ENCODE results near the gene BCAS1.
A peak's percentile ranks its signal among the peaks of the same experiment; 100 is the strongest.

BCAS1 gene

GRCh38 chr20:53940360-53940702, 130.1 kb downstream of the BCAS1 start:
- no peaks in the 10 kb centered on the region for H3K27me3 ChIP-seq (replicated peaks; ENCODE audit: control insufficient read depth, insufficient read depth, low read length)
- H3K36me3 ChIP-seq (ENCODE audit: control insufficient read depth, insufficient read depth, low read length) = no peaks in the 10 kb centered on the region; the same call in 1 of the 2 replicates
- no peak for TF ChIP-seq CTCF (IDR thresholded peaks at IDR 0.05; ENCODE audit: insufficient read depth, low read length, poor library complexity, severe bottlenecking)
- H3K4me3 ChIP-seq (replicated peaks; ENCODE audit: low read depth, low read length) = peak overlapping the region; percentile 47
- DNase-seq (ENCODE audit: extremely low read depth, insufficient read length) = no peak

GRCh38 chr20:53939572-53940359, 130.6 kb downstream of the BCAS1 start:
- Histone ChIP-seq H3K36me3 (ENCODE audit: control insufficient read depth, insufficient read depth, low read length) (no peaks in the 10 kb centered on the region; the same call in 1 of the 2 replicates), H3K4me3 (replicated peaks; ENCODE audit: low read depth, low read length) (peak overlapping the region; percentile 47), H3K27me3 (replicated peaks; ENCODE audit: control insufficient read depth, insufficient read depth, low read length) (no peaks in the 10 kb centered on the region)
- TF ChIP-seq CTCF (IDR thresholded peaks at IDR 0.05; ENCODE audit: insufficient read depth, low read length, poor library complexity, severe bottlenecking) = peak; percentile 77
- peak; percentile 61 for DNase-seq (ENCODE audit: extremely low read depth, insufficient read length)

GRCh38 chr20:53939190-53939571, 131.2 kb downstream of the BCAS1 start:
- Histone ChIP-seq H3K4me3 (replicated peaks; ENCODE audit: low read depth, low read length) (no peak overlapping the region), H3K36me3 (ENCODE audit: control insufficient read depth, insufficient read depth, low read length) (no peaks in the 10 kb centered on the region; the same call in 1 of the 2 replicates), H3K27me3 (replicated peaks; ENCODE audit: control insufficient read depth, insufficient read depth, low read length) (no peaks in the 10 kb centered on the region)
- DNase-seq (ENCODE audit: extremely low read depth, insufficient read length) = no peak
- TF ChIP-seq CTCF (IDR thresholded peaks at IDR 0.05; ENCODE audit: insufficient read depth, low read length, poor library complexity, severe bottlenecking) = no peak

- H3K4me3 ChIP-seq (replicated peaks; ENCODE audit: low read depth, low read length) = no peak overlapping the region
- TF ChIP-seq CTCF (IDR thresholded peaks at IDR 0.05; ENCODE audit: insufficient read depth, low read length, poor library complexity, severe bottlenecking) = no peak
- H3K27me3 ChIP-seq (replicated peaks; ENCODE audit: control insufficient read depth, insufficient read depth, low read length) = no peaks in the 10 kb centered on the region
- no peaks in the 10 kb centered on the region; the same call in 1 of the 2 replicates for H3K36me3 ChIP-seq (ENCODE audit: control insufficient read depth, insufficient read depth, low read length)
- DNase-seq (ENCODE audit: extremely low read depth, insufficient read length) = no peak
Observed at GRCh38 chr20:53938739-53939138, 131.7 kb downstream of the BCAS1 start.

GRCh38 chr20:53937929-53938367, 132.4 kb downstream of the BCAS1 start:
- no peak overlapping the region for H3K4me3 ChIP-seq (replicated peaks; ENCODE audit: low read depth, low read length)

More at GRCh38 chr20:53937929-53938367, 132.4 kb downstream of the BCAS1 start:
- TF ChIP-seq CTCF (IDR thresholded peaks at IDR 0.05; ENCODE audit: insufficient read depth, low read length, poor library complexity, severe bottlenecking) = no peak
- no peak for DNase-seq (ENCODE audit: extremely low read depth, insufficient read length)
- Histone ChIP-seq H3K27me3 (replicated peaks; ENCODE audit: control insufficient read depth, insufficient read depth, low read length) (no peaks in the 10 kb centered on the region), H3K36me3 (ENCODE audit: control insufficient read depth, insufficient read depth, low read length) (no peaks in the 10 kb centered on the region; the same call in 1 of the 2 replicates)
